Omental fat pad (tissue), 4 donors: ENCODE data around the gene SVOP. TPM values are rescaled to one million over a fixed set of nuclear protein-coding genes. Genes with fewer than 3 reads are reported as not detected.

Experiments
- ATAC-seq: fragments of 150-250 bp; one replicate; pipeline ENCODE4 v1.9.1; 2016; ENCODE audit warnings: mild to moderate bottlenecking, moderate library complexity; ENCODE audit not compliant: low FRiP score
- DNase-seq: peaks from one replicate; pipeline ENCODE4 v3.0.0-alpha.2; 2019; ENCODE audit warnings: low spot score
- CTCF ChIP-seq, 3 donors: fragments of 450-650 bp; IDR thresholded peaks; one replicate each; pipeline ENCODE4 v1.5.1; 2016 to 2017; ENCODE audit warnings: antibody characterized with exemption in 3 of 3, mild to moderate bottlenecking in 3 of 3, moderate library complexity in 2 of 3
- total RNA-seq, 4 donors: library from RNA; depleted of rRNA; stranded (reverse); fragments of >200 nt; gene quantifications; one replicate each; pipeline ENCODE4 v1.1.0, GENCODE V29; 2016

The SVOP gene
- total RNA-seq, 4 donors from 2014 or later: not detected

- no peak for DNase-seq
- ATAC-seq: no peak
- TF ChIP-seq CTCF (IDR thresholded peaks at IDR 0.05): no peak
Measured at GRCh38 chr12:108947097-108947496, 73.8 kb downstream of the SVOP start.

- TF ChIP-seq CTCF (IDR thresholded peaks at IDR 0.05): no peak
- ATAC-seq (no peak), DNase-seq (no peak)
Measured at GRCh38 chr12:108940138-108940537, 80.7 kb downstream of the SVOP start.

GRCh38 chr12:108939594-108939993 lies 81.3 kb downstream of the SVOP start:
- ATAC-seq (no peak), DNase-seq (no peak)
- TF ChIP-seq CTCF (IDR thresholded peaks at IDR 0.05): no peak

GRCh38 chr12:108938247-108938924 lies 82.5 kb downstream of the SVOP start:
- TF ChIP-seq CTCF (IDR thresholded peaks at IDR 0.05): no peak
- no peak for DNase-seq
- ATAC-seq: no peak

DNA sequence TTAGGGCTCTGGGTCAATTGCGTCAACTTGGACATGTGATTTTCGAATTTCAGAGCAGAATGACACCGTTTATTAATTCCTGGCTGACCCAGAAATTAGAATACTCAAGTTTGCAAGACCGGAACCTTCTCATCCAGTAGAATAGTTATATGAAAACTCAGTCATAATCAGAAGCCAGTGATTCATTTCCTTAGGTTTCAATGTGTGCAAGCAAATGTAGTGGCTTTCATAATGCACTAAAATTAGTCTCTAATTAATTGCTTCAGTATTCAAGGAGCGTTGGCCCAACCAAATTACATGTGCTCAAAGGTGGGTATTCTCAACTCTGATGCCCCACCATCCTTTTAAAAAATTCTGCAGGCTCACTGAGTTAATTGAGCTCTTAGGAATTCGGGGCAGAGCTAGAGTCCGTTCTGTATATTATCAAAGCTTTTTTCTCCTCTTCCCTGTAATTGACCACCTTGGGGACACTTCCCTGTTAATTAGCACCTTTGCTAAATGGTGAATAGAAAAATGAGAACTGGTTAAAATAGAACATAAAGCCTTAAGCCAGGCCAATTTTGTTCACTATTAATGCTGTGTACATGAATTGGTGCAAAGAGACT lies 85.6 kb downstream of the SVOP start:
- DNase-seq (no peak), ATAC-seq (no peak)
- TF ChIP-seq CTCF (IDR thresholded peaks at IDR 0.05): no peak

DNA sequence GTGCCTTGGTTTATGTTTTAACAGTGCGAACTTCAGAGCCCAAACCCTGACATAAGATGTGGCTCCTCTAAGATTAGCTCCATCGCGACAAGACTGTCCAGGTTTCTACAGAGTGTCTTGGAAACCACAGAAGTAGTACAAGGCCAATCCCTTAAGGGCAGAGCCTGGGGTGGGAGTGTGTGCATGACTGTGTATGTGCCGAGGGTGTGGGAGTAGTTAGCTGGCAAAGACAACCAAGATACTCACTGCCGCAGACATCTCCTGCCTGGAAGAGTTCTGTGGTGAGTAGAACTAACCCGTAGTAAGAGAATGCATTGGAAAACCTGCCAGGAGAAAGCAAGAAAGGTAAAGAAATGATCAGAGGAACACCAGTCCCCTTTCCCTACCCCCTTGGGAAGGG lies 86.9 kb downstream of the SVOP start:
- DNase-seq (no peak), ATAC-seq (peak; percentile 85)
- TF ChIP-seq CTCF (IDR thresholded peaks at IDR 0.05): no peak

GRCh38 chr12:108930756-108931155 lies 90.1 kb downstream of the SVOP start:
- ATAC-seq: no peak
- no peak for DNase-seq
- no peak for TF ChIP-seq CTCF (IDR thresholded peaks at IDR 0.05)
